ENCODE data around the gene ZNF214. TPM values are rescaled to one million over a fixed set of nuclear protein-coding genes. Genes with fewer than 3 reads are reported as not detected.

ZNF214 gene
- total RNA-seq: 2.8 and 4.2 TPM in 2 replicates

GRCh38 chr11:7020183-7020917, at the start of gene ZNF214, which contains the start of gene NLRP14:
TSS of gene ZNF214 (minus strand) at chr11:7020346. CDS start at chr11:7002835, 17,511 bp downstream.
TSS of gene NLRP14 (plus strand) at chr11:7020479. CDS start at chr11:7038587, 18,108 bp downstream.

Other genes with a start within 250 kb of the ZNF214 start
- 0.28 TPM in 1 of 2 replicates, not detected in the other for gene OR2AG2, start 248.4 kb downstream of the ZNF214 start, total RNA-seq
- gene OR2AG1, start 237.3 kb downstream of the ZNF214 start, total RNA-seq: not detected in 2 replicates
- gene OR6A2, start 220.7 kb downstream of the ZNF214 start, total RNA-seq: 0.30 and 1.2 TPM in 2 replicates
- not detected in 2 replicates for gene OR10A5, start 174.7 kb downstream of the ZNF214 start, total RNA-seq
- gene OR10A2, start 157.3 kb downstream of the ZNF214 start, total RNA-seq: not detected in 2 replicates
- gene OR10A4, start 143.7 kb downstream of the ZNF214 start, total RNA-seq: not detected in 2 replicates
- 0.78 TPM in 1 of 2 replicates, not detected in the other for gene OR2D2, start 127.8 kb downstream of the ZNF214 start, total RNA-seq
- not detected in 2 replicates for gene OR2D3, start 99.3 kb downstream of the ZNF214 start, total RNA-seq
- gene ZNF215, start 93.9 kb downstream of the ZNF214 start, total RNA-seq: 3.3 and 6.1 TPM in 2 replicates
- gene NLRP14, start 133 bp upstream of the ZNF214 start, total RNA-seq: 0.18 TPM in 1 of 2 replicates, not detected in the other
- not detected in 2 replicates for gene RBMXL2, start 68.7 kb upstream of the ZNF214 start, total RNA-seq
- under 0.01 and 0.05 TPM in 2 replicates for gene SYT9, start 231.6 kb upstream of the ZNF214 start, total RNA-seq